ENCODE measurements around the gene SLC22A2. TPM values are rescaled to one million over a fixed set of nuclear protein-coding genes. Genes with fewer than 3 reads are reported as not detected.

The SLC22A2 gene
- polyA plus RNA-seq, 3 donors = not detected

- H3K36me3 ChIP-seq (replicated peaks in 1 of 2; ENCODE audit: control insufficient read depth in 1 of 2, insufficient read depth in 2 of 2, low read length in 2 of 2) = no peaks in the 10 kb centered on the region
- Mint-ChIP-seq H3K4me3 (no peak overlapping the region), H3K9me3 (peaks cover 0 to 3% (median 0%) of the 10 kb centered on the region in 7 donors), H3K36me3 (no peaks in the 10 kb centered on the region), H3K4me1 (no peaks in the 10 kb centered on the region), H3K27me3 (ENCODE audit: low read depth in 3 of 3) (peaks cover 0 to 4% (median 2%) of the 10 kb centered on the region in 3 donors), H3K27ac (no peak overlapping the region)
- no peak overlapping the region for H3K4me2 ChIP-seq (replicated peaks; ENCODE audit: extremely low read depth, low read length, poor library complexity, severe bottlenecking)
- no peaks in the 10 kb centered on the region for H4K20me1 ChIP-seq (ENCODE audit: insufficient read depth, low read length)
- no peaks in the 10 kb centered on the region for H3K4me1 ChIP-seq (ENCODE audit: control insufficient read depth in 1 of 2, insufficient read depth in 2 of 2, low read length in 2 of 2)
- TF ChIP-seq, protein P1, sequence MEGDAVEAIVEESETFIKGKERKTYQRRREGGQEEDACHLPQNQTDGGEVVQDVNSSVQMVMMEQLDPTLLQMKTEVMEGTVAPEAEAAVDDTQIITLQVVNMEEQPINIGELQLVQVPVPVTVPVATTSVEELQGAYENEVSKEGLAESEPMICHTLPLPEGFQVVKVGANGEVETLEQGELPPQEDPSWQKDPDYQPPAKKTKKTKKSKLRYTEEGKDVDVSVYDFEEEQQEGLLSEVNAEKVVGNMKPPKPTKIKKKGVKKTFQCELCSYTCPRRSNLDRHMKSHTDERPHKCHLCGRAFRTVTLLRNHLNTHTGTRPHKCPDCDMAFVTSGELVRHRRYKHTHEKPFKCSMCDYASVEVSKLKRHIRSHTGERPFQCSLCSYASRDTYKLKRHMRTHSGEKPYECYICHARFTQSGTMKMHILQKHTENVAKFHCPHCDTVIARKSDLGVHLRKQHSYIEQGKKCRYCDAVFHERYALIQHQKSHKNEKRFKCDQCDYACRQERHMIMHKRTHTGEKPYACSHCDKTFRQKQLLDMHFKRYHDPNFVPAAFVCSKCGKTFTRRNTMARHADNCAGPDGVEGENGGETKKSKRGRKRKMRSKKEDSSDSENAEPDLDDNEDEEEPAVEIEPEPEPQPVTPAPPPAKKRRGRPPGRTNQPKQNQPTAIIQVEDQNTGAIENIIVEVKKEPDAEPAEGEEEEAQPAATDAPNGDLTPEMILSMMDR (IDR thresholded peaks at IDR 0.05) = no peak
- 63% methylated on average over 1 of the region's 2 CpGs for WGBS (ENCODE audit: insufficient coverage)
- H3K9ac ChIP-seq (ENCODE audit: insufficient read depth, low read length, poor library complexity, severe bottlenecking) = no peak overlapping the region
- DNase-seq = no peak
- no peak overlapping the region for H2AFZ ChIP-seq (ENCODE audit: insufficient read depth, low read depth, low read length, poor library complexity, severe bottlenecking)
- intact Hi-C loops (cut with micrococcal nuclease) = no loop called here
- no peak overlapping the region for H3K4me3 ChIP-seq (replicated peaks in 1 of 3; ENCODE audit: low read depth in 2 of 3, low read length in 3 of 3)
- H3K79me2 ChIP-seq (ENCODE audit: insufficient read depth, low read length) = no peaks in the 10 kb centered on the region
- H3K27me3 ChIP-seq (ENCODE audit: control insufficient read depth in 2 of 2, insufficient read depth in 2 of 2, low read length in 2 of 2) = no peaks in the 10 kb centered on the region
- no peaks in the 10 kb centered on the region for H3K9me3 ChIP-seq (replicated peaks in 1 of 2; ENCODE audit: control insufficient read depth in 1 of 2, insufficient read depth in 1 of 2, low read length in 2 of 2)
- no peak overlapping the region for H3K27ac ChIP-seq (ENCODE audit: low read depth in 1 of 2, low read length in 2 of 2)
Observed at GRCh38 chr6:160177220-160177619, 81.4 kb downstream of the SLC22A2 start.

GRCh38 chr6:160174681-160175080 is 83.9 kb downstream of the SLC22A2 start:
- no peaks in the 10 kb centered on the region for H3K9me3 ChIP-seq (replicated peaks in 1 of 2; ENCODE audit: control insufficient read depth in 1 of 2, insufficient read depth in 1 of 2, low read length in 2 of 2)
- no peak overlapping the region for H3K27ac ChIP-seq (ENCODE audit: low read depth in 1 of 2, low read length in 2 of 2)
- no peaks in the 10 kb centered on the region for H3K36me3 ChIP-seq (replicated peaks in 1 of 2; ENCODE audit: control insufficient read depth in 1 of 2, insufficient read depth in 2 of 2, low read length in 2 of 2)
- H3K27ac Mint-ChIP-seq = no peak overlapping the region
- H3K9me3 Mint-ChIP-seq = peaks cover 0 to 5% (median 0%) of the 10 kb centered on the region in 7 donors
- no peak overlapping the region for H2AFZ ChIP-seq (ENCODE audit: insufficient read depth, low read depth, low read length, poor library complexity, severe bottlenecking)
- no peaks in the 10 kb centered on the region for H3K27me3 ChIP-seq (ENCODE audit: control insufficient read depth in 2 of 2, insufficient read depth in 2 of 2, low read length in 2 of 2)
- H3K4me1 ChIP-seq (ENCODE audit: control insufficient read depth in 1 of 2, insufficient read depth in 2 of 2, low read length in 2 of 2) = no peaks in the 10 kb centered on the region
- no peak for DNase-seq
- no peaks in the 10 kb centered on the region for H3K36me3 Mint-ChIP-seq
- no peaks in the 10 kb centered on the region for H3K79me2 ChIP-seq (ENCODE audit: insufficient read depth, low read length)
- intact Hi-C loops (cut with micrococcal nuclease) = no loop called here
- H4K20me1 ChIP-seq (ENCODE audit: insufficient read depth, low read length) = no peaks in the 10 kb centered on the region
- TF ChIP-seq, protein P1 (IDR thresholded peaks at IDR 0.05) = no peak
- peaks cover 0 to 4% (median 2%) of the 10 kb centered on the region in 3 donors for H3K27me3 Mint-ChIP-seq (ENCODE audit: low read depth in 3 of 3)
- H3K4me2 ChIP-seq (replicated peaks; ENCODE audit: extremely low read depth, low read length, poor library complexity, severe bottlenecking) = no peak overlapping the region
- H3K4me3 Mint-ChIP-seq = no peak overlapping the region
- H3K4me3 ChIP-seq (replicated peaks in 1 of 3; ENCODE audit: low read depth in 2 of 3, low read length in 3 of 3) = no peak overlapping the region
- H3K4me1 Mint-ChIP-seq = no peaks in the 10 kb centered on the region
- WGBS (ENCODE audit: insufficient coverage) = no CpG with 5 or more reads among the region's 2 CpGs
- no peak overlapping the region for H3K9ac ChIP-seq (ENCODE audit: insufficient read depth, low read length, poor library complexity, severe bottlenecking)
